H9 (cell line): ENCODE data around the gene RNF224. TPM values are rescaled to one million over a fixed set of nuclear protein-coding genes. Genes with fewer than 3 reads are reported as not detected.

Experiments
- DNase-seq: peaks from one replicate; pipeline ENCODE4 v3.0.0-alpha.2; 2017
- H2AFZ ChIP-seq: one replicate; pipeline ENCODE4 v1.6.1; 2013; ENCODE audit warnings: mild to moderate bottlenecking, low read length, control low read depth, moderate library complexity
- H2AK5ac ChIP-seq: 2 replicates; pipeline ENCODE4 v1.6.1; 2013; ENCODE audit warnings: low read length, control low read depth, mixed read lengths; ENCODE audit not compliant: insufficient read length
- H2BK120ac ChIP-seq: one replicate; pipeline ENCODE4 v1.6.1; 2013; ENCODE audit warnings: low read depth, mild to moderate bottlenecking, low read length, control low read depth, inconsistent platforms; ENCODE audit not compliant: poor library complexity, severe bottlenecking
- H2BK12ac ChIP-seq: 2 replicates; pipeline ENCODE4 v1.6.1; 2013; ENCODE audit warnings: low read length, control low read depth, mixed read lengths, low read depth; ENCODE audit not compliant: insufficient read length
- H2BK15ac ChIP-seq: 2 replicates; pipeline ENCODE4 v1.6.1; 2013; ENCODE audit warnings: low read depth, low read length, control low read depth
- H2BK20ac ChIP-seq: one replicate; pipeline ENCODE4 v1.6.1; 2013; ENCODE audit warnings: low read depth, mild to moderate bottlenecking, low read length, control low read depth, inconsistent platforms; ENCODE audit not compliant: poor library complexity, severe bottlenecking
- H2BK5ac ChIP-seq: 2 replicates; pipeline ENCODE4 v1.6.1; 2013; ENCODE audit warnings: low read length, control low read depth, mixed read lengths; ENCODE audit not compliant: insufficient read length
- H3K14ac ChIP-seq: 2 replicates; pipeline ENCODE4 v1.6.1; 2013; ENCODE audit warnings: low read length, control low read depth; ENCODE audit not compliant: insufficient read depth
- H3K18ac ChIP-seq: 2 replicates; pipeline ENCODE4 v1.6.1; 2013; ENCODE audit warnings: low read depth, mild to moderate bottlenecking, mixed read lengths, low read length, control low read depth; ENCODE audit not compliant: insufficient read length
- H3K23ac ChIP-seq: 2 replicates; pipeline ENCODE4 v1.6.1; 2013; ENCODE audit warnings: low read length, control low read depth, mixed read lengths, low read depth; ENCODE audit not compliant: insufficient read length
- H3K23me2 ChIP-seq: 2 replicates; pipeline ENCODE4 v1.6.1; 2013; ENCODE audit warnings: low read depth, mild to moderate bottlenecking, mixed read lengths, low read length, control low read depth; ENCODE audit not compliant: insufficient read length, poor library complexity, severe bottlenecking
- H3K27ac ChIP-seq: 2 replicates; pipeline ENCODE4 v1.5.1; 2013; ENCODE audit warnings: low read length, control low read depth, mixed read lengths, low read depth; ENCODE audit not compliant: insufficient read length
- H3K27me3 ChIP-seq: 2 replicates; pipeline ENCODE4 v1.6.1; 2013; ENCODE audit warnings: low read length, control low read depth, inconsistent platforms; ENCODE audit not compliant: insufficient read depth
- H3K4ac ChIP-seq: 2 replicates; pipeline ENCODE4 v1.6.1; 2013; ENCODE audit warnings: low read depth, mild to moderate bottlenecking, control low read depth, inconsistent platforms, low read length, moderate library complexity
- H3K4me1 ChIP-seq: 2 replicates; pipeline ENCODE4 v1.6.1; 2013; ENCODE audit warnings: low read length, control low read depth, inconsistent platforms; ENCODE audit not compliant: insufficient read depth
- H3K4me2 ChIP-seq: 2 replicates; pipeline ENCODE4 v1.6.1; 2013; ENCODE audit warnings: low read length, control low read depth, mixed read lengths; ENCODE audit not compliant: insufficient read length, insufficient read depth
- H3K56ac ChIP-seq: 2 replicates; pipeline ENCODE4 v1.6.1; 2013; ENCODE audit warnings: low read depth, mild to moderate bottlenecking, mixed read lengths, low read length, control low read depth; ENCODE audit not compliant: insufficient read length
- H3K79me1 ChIP-seq: 2 replicates; pipeline ENCODE4 v1.6.1; 2013; ENCODE audit warnings: low read depth, mild to moderate bottlenecking, moderate library complexity, low read length, control low read depth, inconsistent platforms; ENCODE audit not compliant: insufficient read depth, poor library complexity, severe bottlenecking
- H3K79me2 ChIP-seq: 2 replicates; pipeline ENCODE4 v1.6.1; 2013; ENCODE audit warnings: low read length, control low read depth, inconsistent platforms; ENCODE audit not compliant: insufficient read depth
- H3K9ac ChIP-seq: 2 replicates; pipeline ENCODE4 v1.6.1; 2013; ENCODE audit warnings: low read length, control low read depth, mixed read lengths; ENCODE audit not compliant: insufficient read length; ENCODE audit errors: extremely low read depth
- H3K9me3 ChIP-seq: one replicate; pipeline ENCODE4 v1.6.1; 2013; ENCODE audit warnings: low read depth, low read length, inconsistent platforms; ENCODE audit not compliant: control insufficient read depth
- H3T11ph ChIP-seq: one replicate; pipeline ENCODE4 v1.6.1; 2013; ENCODE audit warnings: mild to moderate bottlenecking, low read length, control low read depth, inconsistent platforms
- H4K20me1 ChIP-seq: one replicate; pipeline ENCODE4 v1.6.1; 2013; ENCODE audit not compliant: control insufficient read depth, insufficient read length, insufficient read depth
- H4K5ac ChIP-seq: 2 replicates; pipeline ENCODE4 v1.6.1; 2013; ENCODE audit warnings: low read depth, mild to moderate bottlenecking, mixed read lengths, low read length, control low read depth; ENCODE audit not compliant: insufficient read length
- H4K8ac ChIP-seq: replicated peaks from 2 replicates; pipeline ENCODE4 v1.6.1; 2013; ENCODE audit warnings: low read length, control low read depth, mixed read lengths, low read depth; ENCODE audit not compliant: insufficient read length
- H4K91ac ChIP-seq: 2 replicates; pipeline ENCODE4 v1.6.1; 2013; ENCODE audit warnings: low read depth, mild to moderate bottlenecking, moderate library complexity, mixed read lengths, low read length, control low read depth; ENCODE audit not compliant: insufficient read length
- H3K27ac Mint-ChIP-seq, 3 experiments: 2 replicates in 2 of 3; 3 replicates in 1 of 3; pipeline ENCODE4 v1.8.0; 2020 to 2021; ENCODE audit warnings: mixed read lengths in 3 of 3, mild to moderate bottlenecking in 1 of 3, moderate library complexity in 1 of 3
- H3K27me3 Mint-ChIP-seq: 2 replicates; pipeline ENCODE4 v1.8.0; 2021; ENCODE audit warnings: low read depth, mild to moderate bottlenecking, moderate library complexity, mixed read lengths
- H3K36me3 Mint-ChIP-seq, 3 experiments: 2 replicates in 2 of 3; 3 replicates in 1 of 3; pipeline ENCODE4 v1.8.0; 2020 to 2021; ENCODE audit warnings: low read depth in 3 of 3, mixed read lengths in 3 of 3; ENCODE audit not compliant: insufficient read depth in 1 of 3
- H3K4me1 Mint-ChIP-seq, 2 experiments: 2 replicates each; pipeline ENCODE4 v1.8.0; 2020; ENCODE audit warnings: mixed read lengths in 2 of 2
- H3K4me3 Mint-ChIP-seq, 2 experiments: 2 replicates in 1 of 2; 3 replicates in 1 of 2; pipeline ENCODE4 v1.8.0; 2020 to 2021; ENCODE audit warnings: mild to moderate bottlenecking in 2 of 2, mixed read lengths in 2 of 2, moderate library complexity in 1 of 2
- H3K9me3 Mint-ChIP-seq, 2 experiments: 2 replicates in 1 of 2; 3 replicates in 1 of 2; pipeline ENCODE4 v1.8.0; 2020; ENCODE audit warnings: mild to moderate bottlenecking in 2 of 2, mixed read lengths in 2 of 2, moderate library complexity in 1 of 2
- CTCF ChIP-seq: fragments of 200-600 bp; sonication (generic); conservative IDR thresholded peaks from 3 replicates; pipeline ENCODE4 v1.8.0; 2021; ENCODE audit warnings: antibody characterized with exemption, mild to moderate bottlenecking
- WGBS: extraction: QIAGEN DNeasy Blood & Tissue Kit; methylation state at CpG from one replicate; pipeline ENCODE4 v1.1.7; 2013; ENCODE audit warnings: missing lambda C conversion rate, low lambda C conversion rate, mixed read lengths; ENCODE audit not compliant: insufficient read length; ENCODE audit errors: extremely low coverage; 5-methylcytosine and 5-hydroxymethylcytosine counted together
- total RNA-seq: library from RNA; stranded (reverse); gene quantifications from 2 replicates; pipeline ENCODE4 v1.2.1, GENCODE V29; 2021

Gene RNF224
- total RNA-seq, 1 experiment from 2014 or later: 0.15 TPM

GRCh38 chr9:137221506-137222111 is 5.7 kb upstream of the RNF224 start:
- no peak overlapping the region for H2BK120ac ChIP-seq
- no peak overlapping the region for H3T11ph ChIP-seq
- H3K4me1 ChIP-seq: no peaks in the 10 kb centered on the region; the same call in 1 of the 2 replicates
- TF ChIP-seq CTCF: no peak
- H3K4me1 Mint-ChIP-seq: peaks cover 4 to 8% of the 10 kb centered on the region in 2 experiments
- no peaks in the 10 kb centered on the region for H3K9me3 Mint-ChIP-seq
- no peak overlapping the region for H3K27ac ChIP-seq
- H3K27ac Mint-ChIP-seq: no peak overlapping the region
- H3K23me2 ChIP-seq: peaks cover 18% of the 10 kb centered on the region
- peak overlapping the region; percentile 48 to 68; a peak in 3 of 5 replicates for H3K4me3 Mint-ChIP-seq
- H3K4me2 ChIP-seq: peak overlapping the region; percentile 24
- no peak overlapping the region for H2BK12ac ChIP-seq
- no peak overlapping the region for H3K23ac ChIP-seq
- peak; percentile 60 for DNase-seq
- H3K79me2 ChIP-seq: no peaks in the 10 kb centered on the region
- H2BK5ac ChIP-seq: no peak overlapping the region
- H4K8ac ChIP-seq: no peak overlapping the region
- H3K56ac ChIP-seq: no peak overlapping the region
- H3K4ac ChIP-seq: no peak overlapping the region
- H2BK15ac ChIP-seq: no peak overlapping the region
- no CpG with 5 or more reads among the region's 61 CpGs for WGBS
- H4K5ac ChIP-seq: no peak overlapping the region
- H3K9me3 ChIP-seq: no peaks in the 10 kb centered on the region
- peaks cover 0 to 6% (median 0%) of the 10 kb centered on the region in 3 experiments; a peak in 1 of 7 replicates for H3K36me3 Mint-ChIP-seq
- H3K14ac ChIP-seq: peak overlapping the region; percentile 74; the same call in 1 of the 2 replicates
- H3K79me1 ChIP-seq: no peaks in the 10 kb centered on the region
- H3K9ac ChIP-seq: no peak overlapping the region
- H2BK20ac ChIP-seq: no peak overlapping the region
- no peak overlapping the region for H3K18ac ChIP-seq
- H4K20me1 ChIP-seq: no peaks in the 10 kb centered on the region
- no peak overlapping the region for H2AK5ac ChIP-seq
- H3K27me3 ChIP-seq: no peaks in the 10 kb centered on the region
- H2AFZ ChIP-seq: no peak overlapping the region
- no peak overlapping the region for H4K91ac ChIP-seq
- no peaks in the 10 kb centered on the region for H3K27me3 Mint-ChIP-seq
